Liver (tissue), 9 donors: Measurements from ENCODE around the gene CAPN7. TPM values are rescaled to one million over a fixed set of nuclear protein-coding genes. Genes with fewer than 3 reads are reported as not detected.

Experiments used
- DNase-seq: peaks from one replicate; pipeline ENCODE4 v3.0.0-alpha.2; 2017; ENCODE audit warnings: low spot score
- H3K27ac ChIP-seq, 2 donors: one replicate each; pipeline ENCODE4 v1.7.0; 2013; ENCODE audit warnings: inconsistent platforms in 2 of 2, low read length in 2 of 2, control low read depth in 1 of 2, low read depth in 1 of 2, mild to moderate bottlenecking in 1 of 2
- H3K27me3 ChIP-seq, 4 donors: one replicate each; pipeline versions ENCODE4 v1.6.1 to v1.7.0; 2013; ENCODE audit warnings: low read length in 3 of 4, inconsistent platforms in 1 of 4, mild to moderate bottlenecking in 1 of 4, moderate library complexity in 1 of 4; ENCODE audit not compliant: control insufficient read depth in 4 of 4, insufficient read depth in 4 of 4
- H3K36me3 ChIP-seq, 4 donors: one replicate each; pipeline versions ENCODE4 v1.6.1 to v1.7.0; 2013; ENCODE audit warnings: low read length in 3 of 4, mild to moderate bottlenecking in 3 of 4, low read depth in 1 of 4, moderate library complexity in 1 of 4; ENCODE audit not compliant: control insufficient read depth in 4 of 4, insufficient read depth in 3 of 4
- H3K4me1 ChIP-seq, 4 donors: one replicate each; pipeline versions ENCODE4 v1.6.1 to v1.7.0; 2013; ENCODE audit warnings: low read length in 3 of 4, mild to moderate bottlenecking in 3 of 4, moderate library complexity in 1 of 4; ENCODE audit not compliant: control insufficient read depth in 4 of 4, insufficient read depth in 4 of 4
- H3K4me3 ChIP-seq, 3 donors: one replicate each; pipeline versions ENCODE4 v1.6.1 to v1.7.0; 2013; ENCODE audit warnings: low read length in 3 of 3, control low read depth in 1 of 3, low read depth in 1 of 3, mild to moderate bottlenecking in 1 of 3
- H3K9ac ChIP-seq, 2 donors: one replicate each; pipeline ENCODE4 v1.7.0; 2013; ENCODE audit warnings: low read length in 2 of 2, mild to moderate bottlenecking in 2 of 2, moderate library complexity in 2 of 2, control low read depth in 1 of 2, low read depth in 1 of 2
- H3K9me3 ChIP-seq, 4 donors: one replicate each; pipeline versions ENCODE4 v1.6.1 to v1.7.0; 2013; ENCODE audit warnings: low read length in 3 of 4; ENCODE audit not compliant: control insufficient read depth in 4 of 4
- FOXA1 ChIP-seq: IDR thresholded peaks from 2 replicates; pipeline ENCODE4 v1.6.1; 2016; ENCODE audit warnings: antibody characterized with exemption
- FOXA2 ChIP-seq: IDR thresholded peaks from 2 replicates; pipeline ENCODE4 v1.6.1; 2016; ENCODE audit warnings: antibody characterized with exemption
- GABPA ChIP-seq, 2 donors: IDR thresholded peaks in 1 of 2; conservative IDR thresholded peaks in 1 of 2; 2 replicates each; pipeline ENCODE4 v1.6.1; 2016; ENCODE audit warnings: antibody characterized with exemption in 2 of 2, mild to moderate bottlenecking in 1 of 2, moderate library complexity in 1 of 2
- HNF4A ChIP-seq, 2 donors: conservative IDR thresholded peaks; 2 replicates each; pipeline ENCODE4 v1.6.1; 2016; ENCODE audit warnings: antibody characterized with exemption in 2 of 2, mild to moderate bottlenecking in 2 of 2
- HNF4G ChIP-seq: IDR thresholded peaks from 2 replicates; pipeline ENCODE4 v1.6.1; 2016; ENCODE audit warnings: antibody characterized with exemption
- JUND ChIP-seq, 2 donors: IDR thresholded peaks; 2 replicates each; pipeline ENCODE4 v1.6.1; 2016; ENCODE audit warnings: antibody characterized with exemption in 2 of 2
- NR2F2 ChIP-seq: IDR thresholded peaks from 2 replicates; pipeline ENCODE4 v1.6.1; 2016; ENCODE audit warnings: antibody characterized with exemption
- RAD21 ChIP-seq, 2 donors: IDR thresholded peaks; 2 replicates each; pipeline ENCODE4 v1.6.1; 2016; ENCODE audit warnings: antibody characterized with exemption in 2 of 2, mild to moderate bottlenecking in 2 of 2
- RXRA ChIP-seq, 2 donors: IDR thresholded peaks; 2 replicates each; pipeline ENCODE4 v1.6.1; 2017 to 2018; ENCODE audit warnings: antibody characterized with exemption in 2 of 2, mild to moderate bottlenecking in 1 of 2
- SP1 ChIP-seq: IDR thresholded peaks from 2 replicates; pipeline ENCODE4 v1.6.1; 2018; ENCODE audit warnings: antibody characterized with exemption, mild to moderate bottlenecking
- TAF1 ChIP-seq: conservative IDR thresholded peaks from 2 replicates; pipeline ENCODE4 v1.6.1; 2016; ENCODE audit warnings: antibody characterized with exemption, mild to moderate bottlenecking
- YY1 ChIP-seq: IDR thresholded peaks from 2 replicates; pipeline ENCODE4 v1.6.1; 2016; ENCODE audit warnings: antibody characterized with exemption, mild to moderate bottlenecking
- WGBS: extraction: QIAGEN DNeasy Blood & Tissue Kit; methylation state at CpG from one replicate; pipeline ENCODE4 v1.1.7; 2013; 5-methylcytosine and 5-hydroxymethylcytosine counted together
- polyA plus RNA-seq, 2 donors: library from polyadenylated mRNA; stranded (reverse) in 1 of 2; unstranded in 1 of 2; fragments of 200-250 nt in 1 of 2; fragments of >200 nt in 1 of 2; fragmentation: Nextera tagmentation in 1 of 2; extraction: Ambion mirVana in 1 of 2; gene quantifications; one replicate each; pipeline versions ENCODE4 v1.2.1 to v1.2.3, GENCODE V29; 2013 to 2015
- total RNA-seq, 2 donors: library from RNA; depleted of rRNA; stranded (reverse); fragments of >200 nt; gene quantifications; one replicate each; pipeline ENCODE4 v1.2.3, GENCODE V29; 2014
- TF ChIP-seq, protein P1 (sequence below): IDR thresholded peaks from 2 replicates; pipeline ENCODE4 v1.6.1; 2016; ENCODE audit warnings: antibody characterized with exemption, mild to moderate bottlenecking
- TF ChIP-seq, protein P2 (sequence below): IDR thresholded peaks from 2 replicates; pipeline ENCODE4 v1.6.1; 2016; ENCODE audit warnings: antibody characterized with exemption
- TF ChIP-seq, protein P3 (sequence below): fragments of 150-350 bp; IDR thresholded peaks from 2 replicates; pipeline ENCODE4 v1.5.1; 2017; ENCODE audit warnings: improper control_type of control experiment, low read depth, low read length; ENCODE audit not compliant: missing input control
- TF ChIP-seq, protein P4 (sequence below): IDR thresholded peaks from 2 replicates; pipeline ENCODE4 v1.6.1; 2016; ENCODE audit warnings: antibody characterized with exemption
- TF ChIP-seq, protein P5 (sequence below): IDR thresholded peaks from 2 replicates; pipeline ENCODE4 v1.6.1; 2016; ENCODE audit warnings: antibody characterized with exemption
- donor health status: healthy.
- donor health status: healthy.
- donor health status: healthy.
- donor health status: healthy.
- donor health status: healthy.

CAPN7 gene
- total and polyA plus RNA-seq, 4 donors, result 9.5 to 41.9 (median 17.9) TPM

DNA sequence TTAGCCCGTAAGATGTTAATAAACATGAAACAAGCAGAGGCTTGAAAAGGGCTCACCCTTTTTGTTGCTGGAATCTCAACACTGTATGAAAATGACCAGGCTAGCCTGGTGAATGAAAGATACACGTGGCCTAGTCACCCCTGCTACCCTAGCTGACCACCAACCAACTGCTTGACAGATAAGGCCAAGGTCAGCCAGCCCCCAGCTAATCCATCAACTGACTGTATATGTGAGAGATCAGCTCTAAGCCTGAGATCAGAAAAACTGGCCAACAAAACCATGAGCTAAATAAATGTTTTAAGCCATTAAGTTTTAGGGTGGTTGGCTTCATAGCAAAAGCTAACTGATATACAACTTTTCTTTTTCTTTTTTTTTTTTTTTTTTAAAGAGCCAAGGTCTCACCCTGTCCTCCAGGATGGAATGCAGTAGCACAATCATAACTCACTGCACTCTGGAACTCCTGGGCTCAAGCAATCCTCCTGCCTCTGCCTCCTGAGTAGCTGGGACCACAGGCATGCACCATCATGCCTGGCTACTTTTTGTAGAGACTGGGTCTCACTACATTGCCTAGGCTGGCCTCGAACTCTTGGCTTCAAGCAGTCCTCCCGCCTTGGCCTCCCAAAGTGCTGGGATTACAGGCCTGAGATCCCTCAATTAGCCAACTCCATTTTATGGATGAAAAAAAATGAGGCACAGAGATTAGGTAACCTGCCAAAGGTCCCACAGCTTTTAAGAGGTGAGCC lies 91.7 kb downstream of the CAPN7 start:
- Histone ChIP-seq H3K4me1 (peaks cover 0 to 17% (median 7%) of the 10 kb centered on the region in 4 donors), H3K4me3 (no peak overlapping the region), H3K9ac (no peak overlapping the region), H3K27me3 (no peaks in the 10 kb centered on the region), H3K9me3 (no peaks in the 10 kb centered on the region), H3K36me3 (peaks cover 0 to 8% (median 3%) of the 10 kb centered on the region in 4 donors), H3K27ac (no peak overlapping the region)
- WGBS, result 86% methylated on average over 4 of the region's 4 CpGs
- peak; percentile 25 for TF ChIP-seq NR2F2
- TF ChIP-seq, protein P1, sequence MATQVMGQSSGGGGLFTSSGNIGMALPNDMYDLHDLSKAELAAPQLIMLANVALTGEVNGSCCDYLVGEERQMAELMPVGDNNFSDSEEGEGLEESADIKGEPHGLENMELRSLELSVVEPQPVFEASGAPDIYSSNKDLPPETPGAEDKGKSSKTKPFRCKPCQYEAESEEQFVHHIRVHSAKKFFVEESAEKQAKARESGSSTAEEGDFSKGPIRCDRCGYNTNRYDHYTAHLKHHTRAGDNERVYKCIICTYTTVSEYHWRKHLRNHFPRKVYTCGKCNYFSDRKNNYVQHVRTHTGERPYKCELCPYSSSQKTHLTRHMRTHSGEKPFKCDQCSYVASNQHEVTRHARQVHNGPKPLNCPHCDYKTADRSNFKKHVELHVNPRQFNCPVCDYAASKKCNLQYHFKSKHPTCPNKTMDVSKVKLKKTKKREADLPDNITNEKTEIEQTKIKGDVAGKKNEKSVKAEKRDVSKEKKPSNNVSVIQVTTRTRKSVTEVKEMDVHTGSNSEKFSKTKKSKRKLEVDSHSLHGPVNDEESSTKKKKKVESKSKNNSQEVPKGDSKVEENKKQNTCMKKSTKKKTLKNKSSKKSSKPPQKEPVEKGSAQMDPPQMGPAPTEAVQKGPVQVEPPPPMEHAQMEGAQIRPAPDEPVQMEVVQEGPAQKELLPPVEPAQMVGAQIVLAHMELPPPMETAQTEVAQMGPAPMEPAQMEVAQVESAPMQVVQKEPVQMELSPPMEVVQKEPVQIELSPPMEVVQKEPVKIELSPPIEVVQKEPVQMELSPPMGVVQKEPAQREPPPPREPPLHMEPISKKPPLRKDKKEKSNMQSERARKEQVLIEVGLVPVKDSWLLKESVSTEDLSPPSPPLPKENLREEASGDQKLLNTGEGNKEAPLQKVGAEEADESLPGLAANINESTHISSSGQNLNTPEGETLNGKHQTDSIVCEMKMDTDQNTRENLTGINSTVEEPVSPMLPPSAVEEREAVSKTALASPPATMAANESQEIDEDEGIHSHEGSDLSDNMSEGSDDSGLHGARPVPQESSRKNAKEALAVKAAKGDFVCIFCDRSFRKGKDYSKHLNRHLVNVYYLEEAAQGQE, result no peak
- DNase-seq, result no peak

DNA sequence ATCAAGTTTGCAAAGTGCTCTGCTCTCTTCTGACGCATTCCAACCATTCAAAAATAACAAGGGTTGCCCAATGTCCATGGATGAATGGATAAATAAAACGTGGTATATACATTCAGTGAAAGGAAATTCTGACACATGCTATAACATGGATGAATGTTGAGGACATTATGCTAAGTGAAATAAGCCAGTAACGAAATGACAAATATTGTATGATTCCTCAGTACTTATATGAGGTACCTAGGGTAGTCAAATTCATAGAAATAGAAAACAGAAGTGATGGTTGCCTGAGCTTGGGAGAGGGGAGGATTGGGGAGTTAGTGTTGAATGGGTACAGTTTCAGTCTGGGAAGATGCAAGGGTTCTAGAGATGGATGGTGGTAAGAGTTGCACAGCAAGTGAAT lies 92.5 kb downstream of the CAPN7 start:
- H3K36me3 ChIP-seq, result peaks cover 0 to 10% (median 5%) of the 10 kb centered on the region in 4 donors
- no peak for DNase-seq
- no peak overlapping the region for H3K9ac ChIP-seq
- peaks cover 0 to 11% (median 1%) of the 10 kb centered on the region in 4 donors for H3K4me1 ChIP-seq
- TF ChIP-seq, protein P2, sequence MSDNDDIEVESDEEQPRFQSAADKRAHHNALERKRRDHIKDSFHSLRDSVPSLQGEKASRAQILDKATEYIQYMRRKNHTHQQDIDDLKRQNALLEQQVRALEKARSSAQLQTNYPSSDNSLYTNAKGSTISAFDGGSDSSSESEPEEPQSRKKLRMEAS, result no peak
- TF ChIP-seq TAF1, result no peak
- TF ChIP-seq FOXA1, result no peak
- TF ChIP-seq, protein P1, result no peak
- no peak for TF ChIP-seq YY1
- no peak for TF ChIP-seq RXRA (IDR thresholded peaks at IDR 0.05)
- no peak for TF ChIP-seq NR2F2
- no peak for TF ChIP-seq JUND (IDR thresholded peaks at IDR 0.05)
- TF ChIP-seq HNF4G, result no peak
- TF ChIP-seq, protein P3, sequence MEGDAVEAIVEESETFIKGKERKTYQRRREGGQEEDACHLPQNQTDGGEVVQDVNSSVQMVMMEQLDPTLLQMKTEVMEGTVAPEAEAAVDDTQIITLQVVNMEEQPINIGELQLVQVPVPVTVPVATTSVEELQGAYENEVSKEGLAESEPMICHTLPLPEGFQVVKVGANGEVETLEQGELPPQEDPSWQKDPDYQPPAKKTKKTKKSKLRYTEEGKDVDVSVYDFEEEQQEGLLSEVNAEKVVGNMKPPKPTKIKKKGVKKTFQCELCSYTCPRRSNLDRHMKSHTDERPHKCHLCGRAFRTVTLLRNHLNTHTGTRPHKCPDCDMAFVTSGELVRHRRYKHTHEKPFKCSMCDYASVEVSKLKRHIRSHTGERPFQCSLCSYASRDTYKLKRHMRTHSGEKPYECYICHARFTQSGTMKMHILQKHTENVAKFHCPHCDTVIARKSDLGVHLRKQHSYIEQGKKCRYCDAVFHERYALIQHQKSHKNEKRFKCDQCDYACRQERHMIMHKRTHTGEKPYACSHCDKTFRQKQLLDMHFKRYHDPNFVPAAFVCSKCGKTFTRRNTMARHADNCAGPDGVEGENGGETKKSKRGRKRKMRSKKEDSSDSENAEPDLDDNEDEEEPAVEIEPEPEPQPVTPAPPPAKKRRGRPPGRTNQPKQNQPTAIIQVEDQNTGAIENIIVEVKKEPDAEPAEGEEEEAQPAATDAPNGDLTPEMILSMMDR, result no peak
- TF ChIP-seq, protein P4, sequence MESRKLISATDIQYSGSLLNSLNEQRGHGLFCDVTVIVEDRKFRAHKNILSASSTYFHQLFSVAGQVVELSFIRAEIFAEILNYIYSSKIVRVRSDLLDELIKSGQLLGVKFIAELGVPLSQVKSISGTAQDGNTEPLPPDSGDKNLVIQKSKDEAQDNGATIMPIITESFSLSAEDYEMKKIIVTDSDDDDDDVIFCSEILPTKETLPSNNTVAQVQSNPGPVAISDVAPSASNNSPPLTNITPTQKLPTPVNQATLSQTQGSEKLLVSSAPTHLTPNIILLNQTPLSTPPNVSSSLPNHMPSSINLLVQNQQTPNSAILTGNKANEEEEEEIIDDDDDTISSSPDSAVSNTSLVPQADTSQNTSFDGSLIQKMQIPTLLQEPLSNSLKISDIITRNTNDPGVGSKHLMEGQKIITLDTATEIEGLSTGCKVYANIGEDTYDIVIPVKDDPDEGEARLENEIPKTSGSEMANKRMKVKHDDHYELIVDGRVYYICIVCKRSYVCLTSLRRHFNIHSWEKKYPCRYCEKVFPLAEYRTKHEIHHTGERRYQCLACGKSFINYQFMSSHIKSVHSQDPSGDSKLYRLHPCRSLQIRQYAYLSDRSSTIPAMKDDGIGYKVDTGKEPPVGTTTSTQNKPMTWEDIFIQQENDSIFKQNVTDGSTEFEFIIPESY, result no peak
- no peak for TF ChIP-seq GABPA (IDR thresholded peaks at IDR 0.05 in 1 of 2, conservative IDR thresholded peaks at IDR 0.05 in 1 of 2)
- TF ChIP-seq, protein P5, sequence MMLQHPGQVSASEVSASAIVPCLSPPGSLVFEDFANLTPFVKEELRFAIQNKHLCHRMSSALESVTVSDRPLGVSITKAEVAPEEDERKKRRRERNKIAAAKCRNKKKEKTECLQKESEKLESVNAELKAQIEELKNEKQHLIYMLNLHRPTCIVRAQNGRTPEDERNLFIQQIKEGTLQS, result no peak
- no peak for TF ChIP-seq HNF4A (conservative IDR thresholded peaks at IDR 0.05)
- no peak for TF ChIP-seq FOXA2
- TF ChIP-seq RAD21 (IDR thresholded peaks at IDR 0.05), result no peak
- no peak for TF ChIP-seq SP1
- 85% methylated on average over 3 of the region's 3 CpGs for WGBS
- no peaks in the 10 kb centered on the region for H3K27me3 ChIP-seq
- H3K4me3 ChIP-seq, result no peak overlapping the region
- H3K9me3 ChIP-seq, result no peaks in the 10 kb centered on the region
- no peak overlapping the region for H3K27ac ChIP-seq
